Adrenal gland (tissue), 12 donors: ENCODE measurements around the gene ZNF282. TPM values are rescaled to one million over a fixed set of nuclear protein-coding genes. Genes with fewer than 3 reads are reported as not detected.

ENCODE experiments used
- DNase-seq, 7 donors: peaks; one replicate each; pipeline ENCODE4 v3.0.0-alpha.2; 2019 to 2020
- H3K27ac ChIP-seq, 5 donors: fragments of 200-600 bp; sonication (generic) in 4 of 5; 1 replicate in 3 of 5; 2 replicates in 2 of 5; pipeline versions ENCODE4 v1.5.1 to v1.8.0; 2016 to 2020; ENCODE audit warnings: mild to moderate bottlenecking in 1 of 5
- H3K27me3 ChIP-seq: fragments of 200-600 bp; 2 replicates; pipeline ENCODE4 v1.8.0; 2021
- H3K36me3 ChIP-seq, 2 donors: fragments of 200-600 bp; replicated peaks in 1 of 2; 1 replicate in 1 of 2; 2 replicates in 1 of 2; pipeline versions ENCODE4 v1.5.1 to v1.8.0; 2018 to 2022
- H3K4me1 ChIP-seq, 2 donors: fragments of 200-600 bp; replicated peaks in 1 of 2; 1 replicate in 1 of 2; 2 replicates in 1 of 2; pipeline versions ENCODE4 v1.5.1 to v1.8.0; 2018 to 2021
- H3K4me3 ChIP-seq, 4 donors: fragments of 200-600 bp; sonication (generic) in 3 of 4; one replicate each; pipeline ENCODE4 v1.5.1; 2016 to 2018
- H3K9me3 ChIP-seq, 3 donors: fragments of 200-600 bp; sonication (generic) in 1 of 3; replicated peaks in 1 of 3; 1 replicate in 2 of 3; 2 replicates in 1 of 3; pipeline versions ENCODE4 v1.5.1 to v1.8.0; 2016 to 2021
- POLR2A ChIP-seq, 2 donors: fragments of 450-650 bp; IDR thresholded peaks; one replicate each; pipeline ENCODE4 v1.6.1; 2017; ENCODE audit warnings: antibody characterized with exemption in 2 of 2, mild to moderate bottlenecking in 2 of 2, moderate library complexity in 1 of 2
- WGBS, 4 donors: extraction: QIAGEN DNeasy Blood & Tissue Kit in 2 of 4; methylation state at CpG; one replicate each; pipeline versions ENCODE4 v1.1.5 to v1.1.7; 2013 to 2017; 5-methylcytosine and 5-hydroxymethylcytosine counted together
- intact Hi-C, 2 donors: fragments of 100-400 bp; cut with DNase I; formaldehyde crosslinking; loops; one replicate each; pipeline versions ENCODE4 v1.14.1 to v1.15.0; 2022 to 2023
- polyA plus RNA-seq, 3 donors: library from polyadenylated mRNA; stranded (reverse); fragments of 200-250 nt in 2 of 3; fragments of 350-450 nt in 1 of 3; fragmentation: Illumina TruSeq in 1 of 3; extraction: RNeasy Lipid Tissue Mini Kit (QIAGEN cat#74804) in 1 of 3; gene quantifications; one replicate each; pipeline ENCODE4 v1.2.3, GENCODE V29; 2013 to 2014
- total RNA-seq, 9 donors: library from RNA; depleted of rRNA in 4 of 9; stranded (reverse); fragments of >200 nt in 4 of 9; fragments of 120-200 nt in 1 of 9; fragmentation: NEBNext Ultra II Directional in 1 of 9; extraction: Animal tissue kit (Norgen Biotek cat#: 25700) in 1 of 9; gene quantifications; one replicate each; pipeline versions ENCODE4 v1.1.0 to v1.2.4, GENCODE V29; 2013 to 2023
- TF ChIP-seq, protein P1 (sequence below), 6 experiments: fragments of 450-650 bp in 4 of 6; fragments of 200-600 bp in 2 of 6; sonication (generic) in 1 of 6; IDR thresholded peaks; 1 replicate in 5 of 6; 2 replicates in 1 of 6; pipeline versions ENCODE4 v1.5.1 to v1.8.0; 2016 to 2021; ENCODE audit warnings: antibody characterized with exemption in 6 of 6, mild to moderate bottlenecking in 2 of 6, moderate library complexity in 1 of 6
- donor health status: healthy with polysubstance abuse.
- donor health status: Bipolar disorder and iron deficiency.
- donor health status: DM: yes; HTN: yes; CAD: no.
- donor health status: DM: no; HTN: no; CAD: no.
- donor health status: DM: no; HTN: no; CAD: no.
- donor health status: DM: yes; HTN: yes; CAD: no.

The ZNF282 gene
- total and polyA plus RNA-seq, 12 donors: 3.6 to 33.8 (median 16.0) TPM

DNA sequence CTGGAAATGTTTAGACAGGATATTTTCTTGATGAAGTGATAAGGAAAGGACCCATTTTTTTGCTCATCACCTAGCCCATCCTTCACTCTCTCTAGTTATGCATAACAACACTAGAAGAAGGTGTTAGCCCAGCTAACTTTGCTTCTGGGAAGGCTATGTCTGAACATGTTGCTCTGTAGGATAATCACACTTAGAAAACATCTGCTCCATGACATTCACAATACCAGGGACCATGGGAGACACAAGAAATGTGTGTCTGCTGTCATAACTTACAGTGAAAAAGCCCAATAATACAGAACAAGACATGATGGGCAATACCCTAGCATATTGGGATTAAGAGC, 13.9 kb upstream of the ZNF282 start:
- Histone ChIP-seq H3K36me3 (peaks cover 0 to 41% of the 10 kb centered on the region in 2 donors), H3K9me3 (no peaks in the 10 kb centered on the region), H3K4me1 (peaks cover 0 to 6% of the 10 kb centered on the region in 2 donors), H3K4me3 (no peak overlapping the region), H3K27ac (no peak overlapping the region), H3K27me3 (no peaks in the 10 kb centered on the region)
- no peak for DNase-seq
- intact Hi-C loops: no loop called here
- TF ChIP-seq POLR2A (IDR thresholded peaks at IDR 0.05): no peak
- TF ChIP-seq, protein P1, sequence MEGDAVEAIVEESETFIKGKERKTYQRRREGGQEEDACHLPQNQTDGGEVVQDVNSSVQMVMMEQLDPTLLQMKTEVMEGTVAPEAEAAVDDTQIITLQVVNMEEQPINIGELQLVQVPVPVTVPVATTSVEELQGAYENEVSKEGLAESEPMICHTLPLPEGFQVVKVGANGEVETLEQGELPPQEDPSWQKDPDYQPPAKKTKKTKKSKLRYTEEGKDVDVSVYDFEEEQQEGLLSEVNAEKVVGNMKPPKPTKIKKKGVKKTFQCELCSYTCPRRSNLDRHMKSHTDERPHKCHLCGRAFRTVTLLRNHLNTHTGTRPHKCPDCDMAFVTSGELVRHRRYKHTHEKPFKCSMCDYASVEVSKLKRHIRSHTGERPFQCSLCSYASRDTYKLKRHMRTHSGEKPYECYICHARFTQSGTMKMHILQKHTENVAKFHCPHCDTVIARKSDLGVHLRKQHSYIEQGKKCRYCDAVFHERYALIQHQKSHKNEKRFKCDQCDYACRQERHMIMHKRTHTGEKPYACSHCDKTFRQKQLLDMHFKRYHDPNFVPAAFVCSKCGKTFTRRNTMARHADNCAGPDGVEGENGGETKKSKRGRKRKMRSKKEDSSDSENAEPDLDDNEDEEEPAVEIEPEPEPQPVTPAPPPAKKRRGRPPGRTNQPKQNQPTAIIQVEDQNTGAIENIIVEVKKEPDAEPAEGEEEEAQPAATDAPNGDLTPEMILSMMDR (IDR thresholded peaks at IDR 0.05): no peak

DNA sequence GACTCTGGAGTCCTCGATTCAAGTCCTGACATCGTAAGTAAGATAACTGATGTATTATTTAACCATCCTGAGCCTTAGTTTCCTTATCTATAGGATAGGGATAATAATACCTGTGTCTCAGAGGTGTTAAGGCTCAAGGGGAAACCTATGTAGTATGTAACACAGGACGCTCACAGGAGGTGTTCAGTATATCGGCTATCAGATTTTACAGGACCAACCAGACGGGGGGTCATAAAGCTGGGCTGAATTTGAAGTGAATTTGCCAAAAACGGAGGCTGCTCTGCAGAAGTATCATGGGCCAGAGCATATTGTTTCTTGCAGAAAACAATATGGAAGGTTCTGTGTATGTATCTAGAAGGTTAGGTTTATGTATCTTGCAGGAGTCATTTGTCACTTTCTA, 11.1 kb upstream of the ZNF282 start:
- Histone ChIP-seq H3K36me3 (peaks cover 0 to 12% of the 10 kb centered on the region in 2 donors), H3K4me1 (peaks cover 0 to 6% of the 10 kb centered on the region in 2 donors), H3K27me3 (no peaks in the 10 kb centered on the region), H3K9me3 (no peaks in the 10 kb centered on the region), H3K27ac (no peak overlapping the region), H3K4me3 (no peak overlapping the region)
- intact Hi-C loops: no loop called here
- no peak for DNase-seq
- TF ChIP-seq, protein P1 (IDR thresholded peaks at IDR 0.05): no peak
- no peak for TF ChIP-seq POLR2A (IDR thresholded peaks at IDR 0.05)
- WGBS, 4 donors: 90 to 94% (median 93%) methylated on average over 6 of the region's 6 CpGs

DNA sequence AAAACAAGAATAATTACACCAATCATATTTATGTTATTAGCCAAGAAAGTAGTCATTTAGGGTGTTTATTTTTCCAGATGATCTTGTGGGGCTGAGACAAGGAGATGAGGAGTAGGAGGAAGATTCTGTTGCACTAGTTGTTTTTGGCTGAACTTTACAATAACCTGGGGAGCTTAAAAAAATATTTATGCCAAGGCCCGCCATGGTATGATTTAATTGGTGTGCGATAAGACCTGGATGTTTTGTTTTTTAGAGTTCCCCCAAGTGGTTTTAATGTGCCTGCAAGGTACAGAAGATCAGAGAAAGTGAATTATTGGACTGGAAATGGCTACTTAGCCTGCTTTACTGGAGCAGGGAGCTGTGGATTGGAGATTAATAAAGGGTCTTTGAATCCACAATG, 7.1 kb upstream of the ZNF282 start:
- H3K27me3 ChIP-seq: no peaks in the 10 kb centered on the region
- TF ChIP-seq, protein P1 (IDR thresholded peaks at IDR 0.05): no peak
- no peak for TF ChIP-seq POLR2A (IDR thresholded peaks at IDR 0.05)
- no peaks in the 10 kb centered on the region for H3K9me3 ChIP-seq
- no peaks in the 10 kb centered on the region for H3K36me3 ChIP-seq
- 25 to 42% (median 36%) methylated on average over 2 of the region's 2 CpGs for WGBS, 4 donors
- H3K4me3 ChIP-seq: no peak overlapping the region
- no peak for DNase-seq
- no peaks in the 10 kb centered on the region for H3K4me1 ChIP-seq
- no peak overlapping the region for H3K27ac ChIP-seq
- intact Hi-C loops: no loop called here

DNA sequence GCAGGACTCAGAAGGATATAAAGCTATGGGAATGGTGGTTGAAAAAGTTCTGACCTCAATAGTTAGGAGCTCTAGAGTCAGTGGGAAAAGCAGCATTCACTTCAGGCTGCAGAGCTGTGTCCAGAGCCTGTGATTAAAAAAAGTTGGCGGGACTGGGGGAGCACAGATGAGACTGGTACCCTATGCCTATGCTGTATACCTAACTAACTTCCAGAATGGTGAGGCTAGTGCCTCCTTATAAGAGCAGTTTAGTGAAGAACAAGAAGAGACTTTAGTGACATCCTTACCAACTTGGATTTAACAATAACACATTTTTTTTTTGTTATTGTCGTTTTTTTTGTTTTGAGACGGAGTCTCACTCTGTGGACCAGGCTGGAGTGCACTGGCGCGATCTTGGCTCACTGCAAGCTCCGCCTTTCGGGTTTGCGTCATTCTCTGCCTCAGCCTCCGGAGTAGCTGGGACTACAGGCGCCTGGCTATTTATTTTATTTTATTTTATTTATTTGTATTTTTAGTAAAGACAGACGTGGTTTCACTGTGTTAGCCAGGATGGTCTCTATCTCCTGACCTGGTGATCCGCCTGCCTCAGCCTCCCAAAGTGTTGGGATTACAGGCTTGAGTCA, 6.6 kb upstream of the ZNF282 start:
- no peak for TF ChIP-seq POLR2A (IDR thresholded peaks at IDR 0.05)
- TF ChIP-seq, protein P1 (IDR thresholded peaks at IDR 0.05): no peak
- Histone ChIP-seq H3K4me3 (no peak overlapping the region), H3K27ac (no peak overlapping the region), H3K27me3 (no peaks in the 10 kb centered on the region), H3K4me1 (no peaks in the 10 kb centered on the region), H3K9me3 (no peaks in the 10 kb centered on the region), H3K36me3 (no peaks in the 10 kb centered on the region)
- 51 to 59% (median 51%) methylated on average over 12 of the region's 12 CpGs for WGBS, 4 donors
- peak in 1 of 7 donors; percentile 32 for DNase-seq
- intact Hi-C loops: no loop called here
